Brain microvascular endothelial cell (primary cell): ENCODE results near the gene CIAO2B.
A peak's percentile ranks its signal among the peaks of the same experiment; 100 is the strongest.

Experiments
- DNase-seq: peaks from one replicate; pipeline ENCODE4 v3.0.0-alpha.2; 2020
- H3K27ac ChIP-seq: fragments of 250-450 bp; sonication (Bioruptor Pico); 2 replicates; pipeline ENCODE4 v1.5.1; 2020; ENCODE audit warnings: mild to moderate bottlenecking, moderate library complexity
- H3K27me3 ChIP-seq: fragments of 250-450 bp; sonication (Bioruptor Pico); replicated peaks from 2 replicates; pipeline ENCODE4 v1.5.1; 2020; ENCODE audit warnings: mild to moderate bottlenecking
- H3K36me3 ChIP-seq: fragments of 250-450 bp; sonication (Bioruptor Pico); replicated peaks from 2 replicates; pipeline ENCODE4 v1.5.1; 2020; ENCODE audit warnings: mild to moderate bottlenecking
- H3K4me3 ChIP-seq: 2 replicates; pipeline ENCODE4 v1.5.1; 2011; ENCODE audit warnings: low read depth, mild to moderate bottlenecking, control low read depth, low read length, moderate library complexity
- in situ Hi-C: cut with HindIII; loops from 2 replicates; pipeline ENCODE4 v1.10.0; 2017; ENCODE audit warnings: low sequenced_read_pairs, low pct_ligation_motif_present
- TF ChIP-seq, protein P1 (sequence below): IDR thresholded peaks from 2 replicates; pipeline ENCODE4 v1.5.1; 2011; ENCODE audit warnings: low read depth, mild to moderate bottlenecking, moderate library complexity, low read length, control low read depth, inconsistent platforms; ENCODE audit errors: missing control alignments

The CIAO2B gene

DNA sequence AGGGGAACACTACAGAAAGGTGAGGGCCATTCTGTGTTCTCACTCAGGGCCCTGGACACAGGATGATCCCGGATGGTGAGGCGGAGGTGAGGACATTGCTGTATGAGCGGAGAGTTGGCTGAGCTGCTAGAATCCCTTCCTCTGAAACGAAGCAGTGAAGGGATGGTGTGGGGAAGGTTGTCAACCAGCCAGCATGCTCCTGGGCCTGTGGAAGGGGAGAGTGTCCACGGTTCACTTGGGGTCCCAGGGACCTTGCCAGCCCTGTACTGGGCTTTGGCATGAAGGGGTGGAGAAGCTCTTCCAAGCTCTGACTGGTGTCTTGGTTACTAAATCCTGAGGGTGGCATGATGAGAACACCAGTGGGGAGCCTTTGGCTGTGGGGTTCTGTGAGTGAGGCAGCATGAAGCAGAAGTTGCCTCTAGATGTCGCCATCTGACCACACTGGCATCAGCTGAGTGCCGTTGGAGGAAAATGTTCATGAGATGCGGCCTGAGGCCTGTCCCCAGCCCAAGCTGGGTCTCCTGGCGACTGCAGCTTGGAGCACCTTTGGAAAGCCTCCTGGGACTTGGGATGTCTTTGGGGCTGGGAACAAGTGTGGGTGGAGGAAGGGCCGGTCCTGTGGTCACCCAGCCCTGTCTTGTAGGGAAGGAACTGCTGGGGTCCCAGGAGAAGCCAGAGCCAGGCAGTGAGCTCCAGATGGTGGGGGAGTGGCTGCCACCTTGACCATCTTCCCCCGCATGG is 39.1 kb downstream of the CIAO2B start:
- TF ChIP-seq, protein P1, sequence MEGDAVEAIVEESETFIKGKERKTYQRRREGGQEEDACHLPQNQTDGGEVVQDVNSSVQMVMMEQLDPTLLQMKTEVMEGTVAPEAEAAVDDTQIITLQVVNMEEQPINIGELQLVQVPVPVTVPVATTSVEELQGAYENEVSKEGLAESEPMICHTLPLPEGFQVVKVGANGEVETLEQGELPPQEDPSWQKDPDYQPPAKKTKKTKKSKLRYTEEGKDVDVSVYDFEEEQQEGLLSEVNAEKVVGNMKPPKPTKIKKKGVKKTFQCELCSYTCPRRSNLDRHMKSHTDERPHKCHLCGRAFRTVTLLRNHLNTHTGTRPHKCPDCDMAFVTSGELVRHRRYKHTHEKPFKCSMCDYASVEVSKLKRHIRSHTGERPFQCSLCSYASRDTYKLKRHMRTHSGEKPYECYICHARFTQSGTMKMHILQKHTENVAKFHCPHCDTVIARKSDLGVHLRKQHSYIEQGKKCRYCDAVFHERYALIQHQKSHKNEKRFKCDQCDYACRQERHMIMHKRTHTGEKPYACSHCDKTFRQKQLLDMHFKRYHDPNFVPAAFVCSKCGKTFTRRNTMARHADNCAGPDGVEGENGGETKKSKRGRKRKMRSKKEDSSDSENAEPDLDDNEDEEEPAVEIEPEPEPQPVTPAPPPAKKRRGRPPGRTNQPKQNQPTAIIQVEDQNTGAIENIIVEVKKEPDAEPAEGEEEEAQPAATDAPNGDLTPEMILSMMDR = peak; percentile 96
- in situ Hi-C loops = no loop called here
- Histone ChIP-seq H3K36me3 (no peaks in the 10 kb centered on the region), H3K4me3 (no peak overlapping the region), H3K27ac (no peak overlapping the region), H3K27me3 (no peaks in the 10 kb centered on the region)
- DNase-seq = peak; percentile 51

GRCh38 chr16:66894055-66894454 is 40.1 kb downstream of the CIAO2B start:
- in situ Hi-C loops = no loop called here
- H3K27me3 ChIP-seq = no peaks in the 10 kb centered on the region
- H3K36me3 ChIP-seq = no peaks in the 10 kb centered on the region
- TF ChIP-seq, protein P1 = no peak
- no peak overlapping the region for H3K4me3 ChIP-seq
- no peak overlapping the region for H3K27ac ChIP-seq
- no peak for DNase-seq

DNA sequence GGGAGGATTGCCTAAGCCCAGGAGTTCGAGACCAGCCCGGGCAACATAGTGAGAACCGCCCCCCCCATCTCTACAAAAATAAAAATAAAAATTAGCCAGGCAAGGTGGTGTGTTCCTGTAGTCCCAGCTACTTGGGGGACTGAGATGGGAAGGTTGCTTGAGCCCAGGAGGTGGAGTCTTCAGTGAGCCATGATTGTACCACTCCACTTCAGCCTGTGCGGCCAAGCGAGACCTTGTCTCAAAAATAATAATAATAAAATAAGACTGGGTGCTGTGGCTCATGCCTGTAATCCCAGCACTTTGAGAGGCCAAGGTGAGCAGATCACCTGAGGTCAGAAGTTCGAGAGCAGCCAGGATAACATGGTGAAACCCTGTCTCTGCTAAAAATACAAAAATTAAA is 42.4 kb downstream of the CIAO2B start:
- in situ Hi-C loops = no loop called here
- TF ChIP-seq, protein P1 = no peak
- Histone ChIP-seq H3K4me3 (no peak overlapping the region), H3K27ac (no peak overlapping the region), H3K27me3 (no peaks in the 10 kb centered on the region), H3K36me3 (no peaks in the 10 kb centered on the region)
- no peak for DNase-seq

GRCh38 chr16:66891360-66891759 is 42.8 kb downstream of the CIAO2B start:
- no peak for DNase-seq
- in situ Hi-C loops = no loop called here
- Histone ChIP-seq H3K27ac (no peak overlapping the region), H3K27me3 (no peaks in the 10 kb centered on the region), H3K36me3 (no peaks in the 10 kb centered on the region), H3K4me3 (no peak overlapping the region)
- TF ChIP-seq, protein P1 = no peak

DNA sequence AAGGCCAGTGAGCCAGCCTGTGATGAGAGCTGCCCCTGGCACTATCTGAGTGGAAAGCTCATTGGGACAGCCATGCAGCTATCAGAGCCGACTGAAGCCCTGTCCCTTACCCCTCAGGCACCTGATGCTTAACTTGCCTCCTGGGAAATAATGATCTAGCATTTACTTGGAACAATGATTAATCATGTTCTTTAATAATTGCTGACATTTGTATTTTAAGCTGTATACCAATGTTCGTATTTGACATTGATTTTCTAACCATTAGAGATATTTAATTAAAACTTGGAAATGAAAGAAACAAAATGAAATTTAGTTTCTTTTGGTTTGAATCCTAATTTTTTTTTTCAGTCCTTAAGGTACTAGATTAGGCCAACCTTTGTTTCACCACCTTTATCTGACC is 43.4 kb downstream of the CIAO2B start:
- Histone ChIP-seq H3K36me3 (peaks cover 1% of the 10 kb centered on the region), H3K27ac (no peak overlapping the region), H3K4me3 (no peak overlapping the region), H3K27me3 (no peaks in the 10 kb centered on the region)
- TF ChIP-seq, protein P1 = no peak
- in situ Hi-C loops = no loop called here
- DNase-seq = no peak

DNA sequence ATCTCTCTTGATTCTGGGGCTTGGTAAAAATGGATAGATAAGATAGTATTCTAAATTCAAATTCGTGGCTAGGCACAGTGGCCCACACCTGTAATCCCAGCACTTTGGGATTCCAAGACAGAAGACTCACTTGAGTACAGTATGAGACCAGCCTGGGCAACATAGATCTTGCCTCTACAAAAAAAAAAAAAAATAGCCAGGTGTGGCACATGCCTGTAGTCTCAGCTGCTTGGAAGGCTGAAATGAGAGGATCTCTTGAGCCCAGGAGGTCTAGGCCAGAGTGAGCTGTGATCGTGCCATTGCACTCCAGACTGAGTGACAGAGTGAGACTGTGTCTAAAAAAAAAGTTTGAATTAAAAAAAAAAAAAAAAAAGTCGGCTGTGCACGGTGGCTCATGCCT is 44.6 kb downstream of the CIAO2B start:
- H3K36me3 ChIP-seq = peaks cover 13% of the 10 kb centered on the region
- in situ Hi-C loops = no loop called here

More for the DNA sequence above, 44.6 kb downstream of the CIAO2B start:
- H3K27ac ChIP-seq = no peak overlapping the region
- no peak for DNase-seq
- no peaks in the 10 kb centered on the region for H3K27me3 ChIP-seq
- TF ChIP-seq, protein P1 = no peak
- no peak overlapping the region for H3K4me3 ChIP-seq
